Stimulated activated CD4-positive, alpha-beta T cell treated with anti-CD3 and anti-CD28 coated beads, Interleukin-1b, Interleukin-23, amount 100 ng/mL, for 4 hours (primary cell): ENCODE data around the gene COL4A1.

Experiments used
- DNase-seq, 2 donors: peaks; one replicate each; pipeline ENCODE4 v3.0.0-alpha.2; 2020; ENCODE audit warnings: low read depth in 2 of 2

The COL4A1 gene

DNA sequence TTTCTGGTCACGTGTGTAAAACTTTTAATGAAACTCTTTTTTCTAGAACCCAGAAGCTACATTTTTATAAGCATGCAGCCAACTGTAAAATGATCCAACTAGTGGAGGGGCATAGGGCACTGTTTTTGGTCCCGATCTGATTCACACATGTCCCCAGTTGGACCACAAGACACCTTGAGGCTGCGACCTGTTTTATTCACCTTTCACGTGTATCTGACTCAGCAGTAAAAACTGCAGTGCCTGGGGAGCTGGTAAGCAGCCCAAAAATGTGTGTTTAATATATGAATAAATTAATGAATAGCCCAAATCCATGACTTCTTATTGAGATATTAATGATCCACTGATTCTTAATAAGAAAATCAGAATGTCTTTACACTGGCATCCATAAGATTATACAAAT is 140.4 kb downstream of the COL4A1 start:
- DNase-seq: no peak

DNA sequence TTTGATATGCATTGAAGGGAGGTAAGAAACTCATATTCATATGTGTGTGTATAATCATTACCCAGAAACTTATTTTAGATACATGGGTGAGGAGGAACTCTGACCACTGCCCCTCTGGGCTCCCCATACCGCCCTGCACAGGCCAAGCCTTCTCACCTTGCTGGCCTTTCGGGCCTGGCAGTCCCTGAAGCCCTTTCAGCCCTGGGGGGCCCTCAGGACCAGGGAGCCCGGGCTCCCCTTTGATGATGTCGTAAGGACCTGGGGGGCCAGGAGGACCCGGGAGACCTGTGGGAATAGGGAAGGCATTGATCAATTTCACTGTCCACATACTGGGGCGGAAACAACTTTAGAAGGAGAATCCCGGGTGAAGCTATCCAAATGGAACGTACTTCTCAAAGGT is 142.3 kb downstream of the COL4A1 start:
- no peak for DNase-seq

DNA sequence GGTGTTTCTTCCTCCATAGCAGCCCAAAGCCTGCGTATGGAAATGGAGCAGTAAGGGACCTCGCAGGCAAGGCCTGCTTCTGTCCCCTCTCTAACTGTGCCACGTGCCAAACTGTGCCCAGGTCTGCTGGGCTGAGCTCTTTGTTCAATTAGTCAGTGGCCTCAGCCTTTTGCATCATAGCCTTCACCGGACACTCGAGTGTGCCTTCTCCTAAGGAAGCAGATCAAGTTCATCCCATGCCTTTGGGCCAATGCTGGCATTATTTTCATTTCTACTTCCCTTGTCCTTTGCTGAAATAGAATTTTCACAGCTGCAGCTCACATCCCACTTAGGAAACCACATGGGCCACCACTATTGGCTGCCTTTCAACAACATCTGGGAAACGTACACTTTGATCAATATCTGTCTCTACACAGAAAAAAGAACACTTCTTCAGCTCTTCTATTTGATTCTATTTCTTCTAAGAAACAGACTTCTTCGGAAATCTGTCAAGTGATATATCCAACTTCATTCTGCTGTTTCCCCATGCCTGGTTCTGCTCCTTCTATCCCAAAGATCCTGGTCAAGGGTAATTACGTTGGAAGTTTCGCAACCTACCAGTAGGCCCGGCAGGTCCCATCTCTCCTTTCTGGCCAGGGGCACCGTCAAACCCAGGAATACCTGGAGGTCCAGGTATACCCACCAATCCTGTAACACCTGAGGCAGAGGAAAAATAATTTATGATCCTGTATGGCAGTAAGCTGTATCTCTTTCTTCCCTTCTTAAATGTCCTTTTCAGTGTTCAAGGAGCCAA is 143.9 kb downstream of the COL4A1 start:
- no peak for DNase-seq

DNA sequence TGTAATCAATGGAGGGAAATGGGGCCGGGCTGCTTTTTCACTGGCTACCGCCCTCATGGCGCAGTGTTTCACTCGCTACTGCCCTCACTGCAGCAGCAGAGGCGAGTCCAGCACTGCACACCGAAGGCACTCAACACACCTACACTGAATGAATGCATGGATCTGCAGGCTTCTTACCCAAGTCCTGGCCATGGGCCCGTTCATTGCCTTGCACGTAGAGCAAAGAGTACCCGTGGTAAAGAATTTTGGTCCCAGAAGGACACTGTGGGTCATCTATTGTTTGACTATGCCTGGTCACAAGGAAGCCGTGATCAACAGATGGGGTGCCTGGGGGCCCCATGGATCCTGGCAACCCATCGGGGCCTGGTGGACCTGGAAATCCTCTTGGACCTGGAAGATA is 144.9 kb downstream of the COL4A1 start:
- DNase-seq: no peak

DNA sequence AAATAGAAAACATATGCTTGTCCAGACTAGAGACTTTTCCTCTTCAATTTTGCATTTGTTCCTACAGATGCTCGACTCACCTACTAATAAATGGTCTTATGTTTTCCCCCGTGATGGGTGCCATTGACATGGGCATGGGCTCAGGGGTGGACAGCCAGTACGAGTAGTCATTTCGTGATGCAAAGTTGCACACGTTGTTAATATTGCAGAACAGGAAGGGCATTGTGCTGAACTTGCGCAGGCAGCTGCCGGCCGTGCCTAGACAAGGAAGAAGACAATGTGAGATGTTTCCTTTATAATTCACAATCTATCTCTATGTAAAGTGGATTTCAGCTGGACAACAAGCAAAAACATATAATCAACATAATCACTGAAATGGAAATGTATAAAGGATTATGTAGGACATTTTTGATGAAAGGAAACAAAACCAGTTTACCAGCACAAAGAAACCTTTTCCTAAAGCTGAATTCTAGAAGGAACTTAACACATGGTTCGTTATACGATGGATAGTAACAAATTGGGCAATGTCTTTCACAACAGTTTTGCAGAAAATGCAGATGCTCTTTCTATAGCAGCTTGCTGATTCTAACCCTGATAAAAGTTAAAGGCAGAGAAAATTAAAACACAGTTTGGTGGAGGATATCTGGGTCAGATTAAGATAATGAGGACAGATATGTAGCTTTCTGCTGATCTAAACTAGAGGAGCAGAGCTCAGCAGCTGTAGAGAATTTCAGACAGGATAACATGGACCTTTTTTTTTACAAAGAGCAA is 145.7 kb downstream of the COL4A1 start:
- no peak for DNase-seq

DNA sequence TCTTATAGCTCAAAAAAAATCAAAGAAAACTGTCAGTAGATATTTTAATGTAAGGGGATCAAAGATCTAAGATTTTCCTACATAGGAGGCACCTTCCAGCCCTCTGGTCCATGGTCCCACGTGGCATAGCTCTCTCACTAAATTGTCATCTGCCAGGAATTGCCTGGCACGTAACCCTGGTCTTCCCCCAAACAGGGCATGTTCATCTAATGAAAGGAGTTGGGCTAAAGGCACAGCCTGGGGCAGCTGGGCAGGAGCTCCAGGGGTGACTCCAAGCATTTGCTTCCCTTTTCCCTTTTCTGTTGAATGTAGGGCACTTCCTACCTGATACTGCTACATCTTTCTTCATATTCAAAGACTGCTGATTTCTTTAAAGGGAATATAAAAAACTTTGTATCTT is 148.7 kb downstream of the COL4A1 start:
- no peak for DNase-seq

DNA sequence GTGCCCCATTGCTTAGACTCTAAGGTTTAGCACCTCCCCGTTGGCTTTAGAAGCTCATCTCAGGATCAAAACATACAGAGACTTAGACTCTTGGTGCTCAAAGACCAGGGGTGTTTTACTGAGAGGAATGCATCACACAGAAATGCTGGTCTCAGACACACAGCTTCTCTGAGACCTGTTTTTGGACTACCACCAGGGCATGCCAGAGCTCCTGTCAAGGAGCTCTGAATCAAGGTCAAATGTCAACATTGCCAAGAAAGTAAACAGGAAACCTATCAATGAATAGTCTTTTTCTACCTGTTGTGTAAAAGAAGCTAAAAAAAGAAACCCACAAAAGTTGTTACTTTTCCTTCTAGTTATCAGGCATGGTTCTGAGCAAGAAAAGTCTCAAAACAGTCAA is 149.2 kb downstream of the COL4A1 start:
- no peak for DNase-seq

DNA sequence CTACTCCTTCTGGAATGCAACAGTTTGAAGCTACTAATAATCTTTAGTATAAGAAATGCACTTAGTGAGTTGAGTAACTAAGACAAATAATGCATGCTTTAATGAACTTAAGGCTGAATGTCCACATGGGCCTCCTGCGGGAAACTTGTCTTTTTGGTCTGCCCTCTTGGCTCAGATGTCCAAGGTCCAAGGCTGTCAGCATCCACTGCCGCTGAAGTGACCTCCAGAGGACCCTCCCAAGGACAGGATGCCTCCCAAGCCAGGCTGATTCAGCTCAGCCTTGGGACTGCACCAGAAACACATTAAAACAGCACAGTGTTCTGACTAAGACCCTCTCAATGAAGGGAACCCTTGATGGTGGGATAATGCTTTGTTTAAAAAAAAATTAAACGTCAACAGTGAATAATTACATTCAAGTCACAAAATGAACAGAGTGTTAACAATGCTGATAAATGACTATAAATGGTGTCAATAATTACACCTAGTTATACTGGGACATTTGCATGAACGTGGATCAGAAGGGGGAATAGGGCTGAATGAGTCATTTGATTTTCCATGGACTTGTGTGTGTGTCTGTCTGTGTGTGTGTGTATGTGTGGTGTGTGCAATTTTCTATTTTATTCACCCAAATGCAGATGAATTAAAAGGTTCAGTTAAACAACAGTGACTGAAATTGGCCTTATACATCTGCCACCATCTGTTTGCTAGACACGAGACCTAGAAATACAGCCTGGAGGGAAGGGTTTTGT is 150.5 kb downstream of the COL4A1 start:
- no peak for DNase-seq

DNA sequence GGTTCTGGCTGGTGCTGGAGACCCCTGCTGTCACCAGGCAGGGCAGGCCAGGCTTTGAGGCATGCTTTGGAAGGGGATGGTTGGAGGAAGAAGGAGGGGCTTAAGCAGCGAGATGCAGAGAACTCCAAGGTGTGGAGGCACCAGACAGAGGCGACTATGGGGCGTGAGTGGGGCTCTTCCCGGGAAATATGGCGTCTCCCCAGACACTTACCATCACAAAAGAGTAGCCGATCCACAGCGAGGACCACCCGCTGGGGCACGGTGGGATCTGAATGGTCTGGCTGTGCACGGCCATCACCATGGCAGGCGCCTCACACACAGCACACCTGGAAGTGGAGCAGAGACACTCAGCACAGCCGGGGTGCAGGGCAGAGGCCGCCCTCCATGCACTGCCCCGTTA is 151.9 kb downstream of the COL4A1 start:
- DNase-seq: no peak

DNA sequence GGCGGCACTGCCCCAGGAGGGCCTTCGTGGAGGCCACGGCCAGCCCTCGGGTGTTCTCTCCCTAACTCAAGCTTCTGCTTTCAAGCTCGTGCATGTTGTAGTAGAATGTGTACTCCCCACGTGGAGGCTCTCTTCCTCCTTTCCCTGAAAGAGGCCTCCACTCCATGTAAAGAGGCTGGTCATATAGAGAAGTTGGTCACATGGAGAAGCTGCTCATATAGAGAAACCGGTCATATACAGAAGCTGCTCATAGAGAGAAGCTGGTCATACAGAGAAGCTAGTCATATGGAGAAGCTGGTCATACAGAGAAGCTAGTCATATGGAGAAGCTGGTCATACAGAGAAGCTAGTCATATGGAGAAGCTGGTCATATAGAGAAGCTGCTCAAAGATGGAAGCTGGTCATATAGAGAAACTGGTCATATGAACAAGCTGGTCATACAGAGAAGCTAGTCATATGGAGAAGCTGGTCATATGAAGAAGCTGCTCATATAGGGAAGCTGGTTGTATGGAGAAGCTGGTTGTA is 152.5 kb downstream of the COL4A1 start:
- no peak for DNase-seq

DNA sequence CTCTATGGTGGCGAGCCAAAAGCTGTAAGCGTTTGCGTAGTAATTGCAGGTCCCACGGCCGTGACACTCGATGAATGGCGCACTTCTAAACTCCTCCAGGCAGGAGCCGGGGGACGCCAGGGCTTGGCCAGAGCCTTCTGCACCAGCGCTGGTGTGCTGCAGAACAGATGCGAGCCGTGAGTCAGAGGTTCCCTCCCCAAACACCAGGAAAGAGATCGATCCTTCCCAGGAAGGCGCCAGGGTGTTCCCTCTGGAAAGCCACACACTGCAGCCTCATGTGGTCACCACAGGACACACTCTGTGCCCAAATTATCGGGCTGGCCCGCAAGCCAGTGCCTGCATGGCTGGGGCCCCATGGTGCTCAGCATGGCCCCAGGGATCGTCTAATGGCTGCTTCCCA is 154.6 kb downstream of the COL4A1 start:
- DNase-seq: no peak

DNA sequence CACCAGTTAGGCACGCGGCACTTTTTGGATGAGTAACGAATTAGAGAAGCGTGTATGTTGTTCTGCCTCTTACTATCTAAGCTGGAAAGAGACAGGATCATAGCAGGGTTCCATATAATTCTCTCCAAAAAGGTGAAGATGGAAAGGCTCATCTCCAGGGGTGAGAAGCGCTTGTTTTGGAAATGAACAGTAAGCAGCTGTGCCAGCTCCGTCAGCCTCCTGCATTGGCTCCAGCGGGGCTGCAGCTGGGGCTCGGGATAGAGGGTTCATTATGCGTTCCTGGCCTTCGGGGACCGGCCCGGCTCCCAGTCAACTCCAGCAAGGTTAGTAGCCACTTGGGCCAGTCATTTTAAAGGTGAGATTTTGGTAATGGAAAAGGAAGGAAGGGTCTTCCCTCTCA is 155.5 kb downstream of the COL4A1 start:
- DNase-seq: no peak

DNA sequence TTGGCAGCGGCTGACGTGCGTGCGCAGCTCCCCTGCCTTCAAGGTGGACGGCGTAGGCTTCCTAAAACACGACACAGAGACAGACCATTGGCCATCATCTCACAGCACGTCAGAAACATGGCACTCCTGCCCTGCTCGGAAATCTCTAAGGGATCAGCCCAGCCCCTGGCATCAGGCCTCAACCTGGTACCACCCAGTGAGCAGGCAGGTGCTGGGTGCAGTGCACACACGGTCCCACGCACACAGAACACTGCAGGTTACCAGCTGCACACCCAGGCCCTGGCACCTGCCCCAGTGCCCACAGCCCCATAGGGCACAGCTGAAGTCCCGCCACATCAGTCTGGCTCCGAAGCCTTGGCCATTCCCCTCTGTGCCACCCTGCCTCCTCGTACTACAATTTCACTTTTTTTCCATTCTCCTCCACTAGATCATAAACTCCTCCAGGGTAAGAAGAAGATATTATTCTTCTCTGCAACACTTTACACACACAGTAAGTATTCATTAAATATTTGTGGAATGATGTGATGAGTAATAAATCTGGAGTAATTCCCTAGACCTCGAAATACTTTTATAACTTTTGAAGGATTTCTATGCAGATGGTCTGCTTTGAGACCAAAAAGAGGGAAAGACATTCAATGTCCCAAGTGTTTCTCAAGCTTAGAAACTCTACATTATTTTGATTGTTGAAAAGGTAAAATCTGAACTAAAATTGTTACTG is 156.4 kb downstream of the COL4A1 start:
- no peak for DNase-seq

DNA sequence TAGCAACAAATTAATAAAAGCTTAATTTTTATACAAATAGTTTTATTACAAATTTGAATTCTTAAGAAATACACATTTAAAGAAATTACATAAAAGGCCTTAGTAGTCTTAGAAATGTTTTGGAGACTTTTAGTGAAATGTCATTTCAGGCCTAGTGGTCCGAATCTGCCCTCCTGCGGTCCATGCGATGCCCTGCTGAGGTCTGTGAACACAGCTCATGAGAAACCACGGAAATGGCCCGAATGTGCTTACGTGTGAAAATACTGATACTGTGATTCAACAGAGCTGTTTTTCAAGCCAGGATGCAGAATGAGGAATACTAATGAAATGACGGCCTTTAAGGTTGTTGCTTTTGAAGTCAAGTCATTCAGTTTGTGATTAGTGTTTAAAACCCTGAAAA is 157.9 kb downstream of the COL4A1 start:
- no peak for DNase-seq

DNA sequence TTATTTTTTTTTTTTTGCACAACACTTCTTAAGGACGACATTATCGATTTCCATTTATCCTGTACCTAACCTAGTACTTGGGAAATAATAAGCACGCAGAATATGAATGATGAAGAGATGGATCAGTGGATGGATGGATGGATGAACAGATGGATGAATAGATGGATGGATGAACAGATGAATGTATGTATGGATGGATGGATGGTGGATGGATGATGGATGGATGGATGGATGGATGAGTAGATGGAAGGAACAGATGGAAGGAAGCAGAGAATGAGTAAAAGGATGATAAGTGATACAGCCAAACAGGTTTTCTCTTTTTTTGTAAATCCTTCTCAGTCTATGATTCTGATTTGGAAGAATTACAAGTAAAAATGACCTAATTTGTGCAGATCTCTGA is 166.9 kb downstream of the COL4A1 start:
- DNase-seq: no peak

DNA sequence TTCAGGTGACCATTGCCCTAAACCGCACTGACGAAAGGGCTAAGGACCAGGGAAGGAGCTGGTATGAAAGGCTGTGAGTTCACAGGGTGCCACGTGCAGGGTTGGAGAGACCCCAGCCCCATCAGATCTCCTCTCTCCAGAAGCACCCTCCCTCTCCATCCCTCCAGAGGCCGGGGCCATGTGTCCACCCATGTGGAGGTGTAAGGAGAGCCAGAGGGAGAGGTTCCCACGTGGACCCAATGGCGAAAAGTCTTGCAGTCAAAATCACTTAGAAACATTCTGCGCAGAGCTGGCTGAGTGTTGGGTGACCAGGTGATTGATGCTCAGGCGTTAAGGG is 168.3 kb downstream of the COL4A1 start:
- DNase-seq: no peak

DNA sequence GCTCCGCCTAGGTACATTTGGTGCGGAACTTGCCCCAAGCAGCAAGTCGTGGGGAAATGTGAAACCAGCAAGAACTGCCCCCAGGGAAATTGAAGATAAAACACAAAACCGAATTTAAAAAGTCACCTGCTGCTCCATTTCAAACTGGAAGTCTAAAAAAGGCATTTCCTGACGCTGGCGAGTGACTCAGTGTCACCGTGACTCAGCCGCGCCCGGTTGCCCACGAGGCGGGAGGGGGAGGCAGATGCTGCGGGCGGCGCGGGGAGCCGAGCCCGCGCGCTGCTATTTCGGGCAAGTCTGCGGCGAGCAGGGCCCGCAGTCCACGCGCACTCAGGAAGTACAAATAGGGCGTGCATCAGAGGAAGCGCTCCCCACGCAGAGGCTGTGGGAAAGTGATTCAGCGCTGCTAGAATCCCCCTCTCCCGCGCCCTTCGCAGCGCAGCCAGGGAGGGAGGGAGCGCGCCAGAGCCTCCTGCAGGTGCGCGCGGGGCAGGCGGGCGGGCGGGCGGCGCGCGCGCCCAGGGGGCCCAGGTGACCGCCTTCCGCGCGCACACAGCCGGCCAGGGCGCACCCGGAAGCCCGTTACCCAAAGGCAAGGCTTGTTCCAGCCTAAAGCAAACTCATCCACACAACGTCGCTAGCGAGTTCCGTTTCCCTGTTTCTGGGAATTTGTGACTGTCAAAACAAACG is 168.8 kb downstream of the COL4A1 start:
- DNase-seq: peak; percentile 48 to 61

DNA sequence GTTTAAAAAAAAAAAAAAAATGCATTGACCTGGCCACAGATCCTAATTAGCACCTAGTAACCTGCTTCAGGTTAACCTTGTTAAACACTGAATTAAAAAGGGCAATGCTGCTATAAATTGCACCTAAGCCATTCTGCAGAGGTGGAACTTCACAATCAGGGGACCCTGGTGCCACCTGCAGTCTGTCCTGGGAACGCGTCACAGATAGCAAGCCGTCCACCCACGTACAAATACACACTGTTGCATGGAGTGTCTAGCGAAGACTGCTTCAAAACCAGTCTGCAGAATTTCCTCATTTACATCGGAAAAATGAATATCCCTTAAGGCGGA is 169.3 kb downstream of the COL4A1 start:
- DNase-seq: peak; percentile 3 to 5

DNA sequence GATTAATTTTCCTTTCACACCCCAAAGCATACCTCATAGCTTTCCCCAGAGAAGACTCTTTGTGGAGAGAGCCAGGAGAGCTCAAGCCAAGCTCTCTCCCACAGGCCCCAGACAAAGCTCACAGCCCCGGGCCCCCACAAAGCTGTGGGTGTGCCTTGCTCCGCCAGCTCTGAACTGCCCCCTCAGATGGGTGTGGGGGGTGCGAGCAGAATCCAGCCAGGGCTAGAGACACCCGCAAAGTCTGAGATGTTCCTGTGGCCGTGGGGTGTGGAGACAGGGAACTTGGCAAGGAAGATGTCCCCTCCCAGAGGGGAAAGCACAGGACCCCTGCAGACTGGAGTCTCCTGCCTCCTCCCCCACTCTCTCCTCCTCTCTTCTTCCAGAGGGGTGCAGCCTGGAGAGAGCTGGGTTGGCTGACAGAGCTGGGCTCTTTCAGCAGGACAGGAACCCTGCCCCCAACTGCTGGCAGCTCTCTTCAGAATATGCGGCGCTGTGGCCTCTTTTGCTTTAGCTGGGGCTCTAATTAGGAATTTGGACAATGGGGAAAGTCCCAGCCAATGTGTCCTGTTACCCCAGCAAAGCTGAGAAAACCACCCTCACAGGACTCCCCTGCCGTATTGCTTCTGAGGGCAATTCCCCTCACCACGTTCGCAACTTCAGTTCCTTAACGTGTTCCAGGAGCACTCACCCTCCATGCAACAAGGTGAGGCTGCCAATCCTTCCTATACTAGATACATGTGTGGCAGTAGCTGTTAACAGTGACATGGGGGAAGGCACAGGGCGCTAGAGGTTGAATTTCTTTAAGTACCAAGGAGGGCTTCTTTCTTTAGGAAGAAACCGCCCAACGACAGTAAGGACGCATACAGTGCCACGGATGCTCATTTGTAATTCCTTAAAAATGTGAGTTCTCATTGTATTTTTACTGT is 170.0 kb downstream of the COL4A1 start:
- DNase-seq: no peak

DNA sequence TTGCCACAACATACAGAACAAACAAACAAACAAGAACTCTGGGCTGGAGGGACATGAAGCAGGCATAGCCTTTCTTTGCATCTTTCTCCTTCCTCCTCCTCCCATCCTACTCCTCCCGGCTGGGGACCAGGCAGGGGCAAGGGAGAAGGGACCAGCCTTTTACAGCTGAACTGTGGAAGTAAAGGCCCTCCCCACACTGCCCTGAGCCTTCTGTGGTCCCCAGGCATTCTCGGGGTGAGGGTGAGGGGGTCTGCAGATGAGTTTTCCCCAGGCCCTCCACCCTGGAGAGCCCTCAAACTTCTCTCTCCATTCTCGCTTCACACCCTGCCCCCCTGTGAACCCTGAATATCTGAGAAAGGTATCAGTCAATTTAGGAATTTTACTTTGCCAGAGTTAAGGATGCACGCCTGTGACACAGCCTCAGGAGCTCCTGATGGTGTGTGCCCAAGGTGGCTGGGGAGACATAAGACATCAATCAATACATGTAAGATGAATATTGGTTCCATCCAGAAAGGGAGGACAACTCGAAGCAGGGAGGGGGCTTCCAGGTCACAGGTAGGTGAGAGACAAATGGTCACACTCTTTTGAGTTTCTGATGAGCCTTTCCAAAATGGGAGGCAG is 170.9 kb downstream of the COL4A1 start:
- no peak for DNase-seq
